H1 (cell line): ENCODE data around the gene AAMP. TPM values are rescaled to one million over a fixed set of nuclear protein-coding genes. Genes with fewer than 3 reads are reported as not detected.

Experiments
- CTCF ChIA-PET: fragments of 300-600 bp; sonication (Branson Sonifier 250); formaldehyde crosslinking; loops from one replicate; lab custom pipeline; 2021; ENCODE audit not compliant: partially characterized antibody; lab: Charles Lee
- POLR2A ChIA-PET: fragments of 300-600 bp; sonication (Branson Sonifier 250); formaldehyde crosslinking; loops from one replicate; lab custom pipeline; 2021; ENCODE audit warnings: inconsistent platforms; ENCODE audit not compliant: partially characterized antibody; lab: Charles Lee
- DNase-seq, 2 experiments: peaks; one replicate each; pipeline versions ENCODE4 v3.0.0 to v3.0.0-alpha.2; 2010 to 2022; ENCODE audit warnings: low spot score in 2 of 2, low read depth in 1 of 2, mixed read lengths in 1 of 2
- FAIRE-seq: peaks from 2 replicates; lab custom pipeline; 2011; peaks lifted over from hg19 to GRCh38; lab: Jason Lieb, UNC
- H2AFZ ChIP-seq: 2 replicates; pipeline ENCODE4 v1.8.1; 2012; ENCODE audit warnings: low read length, inconsistent platforms
- H2AK5ac ChIP-seq: 2 replicates; pipeline ENCODE4 v1.6.1; 2013; ENCODE audit warnings: low read depth, low read length
- H2BK120ac ChIP-seq: replicated peaks from 2 replicates; pipeline ENCODE3; 2013; ENCODE audit warnings: low read depth, low read length, inconsistent platforms
- H2BK12ac ChIP-seq: 2 replicates; pipeline ENCODE4 v1.6.1; 2013; ENCODE audit warnings: low read depth, low read length
- H2BK15ac ChIP-seq: 2 replicates; pipeline ENCODE4 v1.6.1; 2013; ENCODE audit warnings: low read length
- H2BK20ac ChIP-seq: 2 replicates; pipeline ENCODE4 v1.6.1; 2013; ENCODE audit warnings: low read length
- H2BK5ac ChIP-seq: 2 replicates; pipeline ENCODE4 v1.6.1; 2013; ENCODE audit warnings: low read depth, low read length
- H3K14ac ChIP-seq: 2 replicates; pipeline ENCODE4 v1.6.1; 2013; ENCODE audit warnings: inconsistent platforms; ENCODE audit not compliant: insufficient read length
- H3K18ac ChIP-seq: 2 replicates; pipeline ENCODE4 v1.6.1; 2013; ENCODE audit warnings: low read length; ENCODE audit errors: extremely low read depth
- H3K23ac ChIP-seq: 2 replicates; pipeline ENCODE4 v1.6.1; 2013; ENCODE audit warnings: inconsistent platforms; ENCODE audit not compliant: insufficient read length
- H3K23me2 ChIP-seq: 2 replicates; pipeline ENCODE4 v1.6.1; 2013; ENCODE audit warnings: low read depth, low read length
- H3K27ac ChIP-seq: 2 replicates; pipeline ENCODE4 v1.6.1; 2011; ENCODE audit warnings: low read depth, low read length, inconsistent platforms
- H3K27me3 ChIP-seq, 4 experiments: replicated peaks in 1 of 4; 1 replicate in 1 of 4; 2 replicates in 3 of 4; pipeline versions ENCODE4 v1.6.1 to v1.8.1; 2011 to 2013; ENCODE audit warnings: low read length in 3 of 4, mild to moderate bottlenecking in 3 of 4, inconsistent platforms in 2 of 4, mixed read lengths in 2 of 4, moderate library complexity in 1 of 4; ENCODE audit not compliant: control insufficient read depth in 3 of 4, insufficient read depth in 3 of 4; ENCODE audit errors: extremely low read depth in 1 of 4
- H3K36me3 ChIP-seq, 4 experiments: 2 replicates each; pipeline versions ENCODE4 v1.6.1 to v1.8.1; 2011 to 2013; ENCODE audit warnings: mild to moderate bottlenecking in 4 of 4, low read length in 3 of 4, moderate library complexity in 2 of 4, control low read depth in 1 of 4, inconsistent platforms in 1 of 4; ENCODE audit not compliant: insufficient read depth in 4 of 4, control insufficient read depth in 2 of 4
- H3K4ac ChIP-seq: replicated peaks from 2 replicates; pipeline ENCODE3; 2013; ENCODE audit warnings: low read length, low read depth, mixed read lengths, inconsistent platforms; ENCODE audit not compliant: insufficient read length
- H3K4me1 ChIP-seq, 4 experiments: replicated peaks in 1 of 4; 1 replicate in 1 of 4; 2 replicates in 3 of 4; pipeline versions ENCODE4 v1.6.1 to v1.8.1; 2011 to 2013; ENCODE audit warnings: low read length in 3 of 4, inconsistent platforms in 2 of 4, mixed read lengths in 1 of 4; ENCODE audit not compliant: insufficient read depth in 4 of 4, control insufficient read depth in 3 of 4
- H3K4me2 ChIP-seq, 2 experiments: 2 replicates each; pipeline versions ENCODE4 v1.6.1 to v1.8.1; 2011 to 2013; ENCODE audit warnings: low read depth in 2 of 2, low read length in 2 of 2, control low read depth in 1 of 2, inconsistent platforms in 1 of 2, mild to moderate bottlenecking in 1 of 2; ENCODE audit not compliant: insufficient read depth in 1 of 2
- H3K4me3 ChIP-seq, 4 experiments: fragments of 200-600, 300-600 bp in 1 of 4; sonication (generic), shearing (Covaris generic), sonication (Bioruptor Twin) in 1 of 4; 2 replicates each; pipeline versions ENCODE4 v1.5.1 to v1.8.1; 2011 to 2016; ENCODE audit warnings: low read length in 4 of 4, low read depth in 3 of 4, control low read depth in 2 of 4, inconsistent platforms in 2 of 4, mild to moderate bottlenecking in 2 of 4, mixed read lengths in 1 of 4, moderate library complexity in 1 of 4; ENCODE audit not compliant: insufficient read depth in 2 of 4; ENCODE audit errors: extremely low read depth in 1 of 4
- H3K56ac ChIP-seq: replicated peaks from 2 replicates; pipeline ENCODE3; 2013; ENCODE audit warnings: low read depth, mild to moderate bottlenecking, mixed read lengths, low read length, inconsistent platforms; ENCODE audit not compliant: insufficient read length
- H3K79me1 ChIP-seq: 2 replicates; pipeline ENCODE4 v1.6.1; 2013; ENCODE audit warnings: low read depth, low read length, control low read depth
- H3K79me2 ChIP-seq, 2 experiments: 2 replicates each; pipeline versions ENCODE4 v1.6.1 to v1.8.1; 2012 to 2013; ENCODE audit warnings: low read length in 2 of 2, mild to moderate bottlenecking in 2 of 2, inconsistent platforms in 1 of 2; ENCODE audit not compliant: insufficient read depth in 2 of 2, control insufficient read depth in 1 of 2
- H3K9ac ChIP-seq, 4 experiments: replicated peaks in 1 of 4; 1 replicate in 1 of 4; 2 replicates in 3 of 4; pipeline versions ENCODE4 v1.6.1 to v1.8.1; 2011 to 2013; ENCODE audit warnings: low read depth in 3 of 4, low read length in 3 of 4, control low read depth in 2 of 4, mild to moderate bottlenecking in 2 of 4, moderate library complexity in 2 of 4, inconsistent platforms in 1 of 4; ENCODE audit errors: extremely low read depth in 1 of 4
- H3K9me3 ChIP-seq, 2 experiments: 2 replicates each; pipeline versions ENCODE4 v1.6.1 to v1.8.1; 2012 to 2013; ENCODE audit warnings: mild to moderate bottlenecking in 2 of 2, moderate library complexity in 2 of 2, control low read depth in 1 of 2, inconsistent platforms in 1 of 2, low read depth in 1 of 2, low read length in 1 of 2, mixed read lengths in 1 of 2; ENCODE audit not compliant: insufficient read depth in 2 of 2
- H4K20me1 ChIP-seq, 2 experiments: replicated peaks in 1 of 2; 2 replicates each; pipeline versions ENCODE3 to v1.8.1; 2011 to 2013; ENCODE audit warnings: inconsistent platforms in 2 of 2, low read length in 2 of 2, mild to moderate bottlenecking in 1 of 2; ENCODE audit not compliant: insufficient read depth in 2 of 2, control insufficient read depth in 1 of 2
- H4K5ac ChIP-seq: 2 replicates; pipeline ENCODE4 v1.6.1; 2013; ENCODE audit warnings: low read length, low read depth, mixed read lengths, inconsistent platforms; ENCODE audit not compliant: insufficient read length
- H4K8ac ChIP-seq: 2 replicates; pipeline ENCODE4 v1.8.0; 2013; ENCODE audit warnings: mild to moderate bottlenecking, moderate library complexity, low read length, inconsistent platforms; ENCODE audit not compliant: insufficient read depth; ENCODE audit errors: extremely low read depth
- H4K91ac ChIP-seq: replicated peaks from 2 replicates; pipeline ENCODE3; 2013; ENCODE audit warnings: low read length, mixed read lengths, inconsistent platforms; ENCODE audit not compliant: insufficient read length
- BACH1 ChIP-seq: IDR thresholded peaks from 2 replicates; pipeline ENCODE4 v1.6.1; 2012; ENCODE audit warnings: low read length, improper control_type of control experiment
- CBX8 ChIP-seq: fragments of 300-800, 300-1000 bp; sonication (generic); IDR thresholded peaks from 2 replicates; pipeline ENCODE4 v1.7.1; 2016; ENCODE audit warnings: low read depth, low read length, borderline replicate concordance
- HDAC6 ChIP-seq: IDR thresholded peaks from one replicate; pipeline ENCODE4 v1.7.1; 2012; ENCODE audit warnings: low read depth, mild to moderate bottlenecking, inconsistent platforms, low read length, moderate library complexity
- JUN ChIP-seq: IDR thresholded peaks from 2 replicates; pipeline ENCODE4 v1.6.1; 2011; ENCODE audit warnings: low read depth, mild to moderate bottlenecking, improper control_type of control experiment, low read length
- JUND ChIP-seq: IDR thresholded peaks from 2 replicates; pipeline ENCODE4 v1.6.1; 2011; ENCODE audit warnings: mild to moderate bottlenecking, improper control_type of control experiment, low read length
- KDM4A ChIP-seq: IDR thresholded peaks from one replicate; pipeline ENCODE4 v1.7.1; 2012; ENCODE audit warnings: low read depth, mild to moderate bottlenecking, moderate library complexity, low read length, inconsistent platforms; ENCODE audit not compliant: severe bottlenecking
- NRF1 ChIP-seq: IDR thresholded peaks from 2 replicates; pipeline ENCODE4 v1.6.1; 2011; ENCODE audit warnings: mild to moderate bottlenecking, low read depth, low read length, improper control_type of control experiment
- PHF8 ChIP-seq: fragments of 200-600 bp; sonication (generic); conservative IDR thresholded peaks from 2 replicates; pipeline ENCODE4 v1.7.1; 2012; ENCODE audit warnings: low read depth, mild to moderate bottlenecking, inconsistent platforms, low read length, moderate library complexity
- POLR2AphosphoS5 ChIP-seq: IDR thresholded peaks from 2 replicates; pipeline ENCODE4 v1.6.1; 2011; ENCODE audit warnings: low read depth, low read length
- RBBP5 ChIP-seq: IDR thresholded peaks from 2 replicates; pipeline ENCODE4 v1.7.1; 2012; ENCODE audit warnings: low read depth, mild to moderate bottlenecking, inconsistent platforms, low read length, moderate library complexity, borderline replicate concordance
- SIN3A ChIP-seq, 2 experiments: IDR thresholded peaks in 1 of 2; conservative IDR thresholded peaks in 1 of 2; 2 replicates each; pipeline ENCODE4 v1.6.1; 2011 to 2012; ENCODE audit warnings: low read length in 2 of 2, improper control_type of control experiment in 1 of 2, low read depth in 1 of 2, mild to moderate bottlenecking in 1 of 2
- SIRT6 ChIP-seq: IDR thresholded peaks from one replicate; pipeline ENCODE4 v1.7.1; 2012; ENCODE audit warnings: low read length, inconsistent platforms
- SP1 ChIP-seq: IDR thresholded peaks from 2 replicates; pipeline ENCODE4 v1.6.1; 2011; ENCODE audit warnings: low read depth, low read length
- TAF7 ChIP-seq: optimal IDR thresholded peaks from 2 replicates; pipeline ENCODE3; 2011; ENCODE audit warnings: low read depth, mild to moderate bottlenecking, inconsistent platforms, low read length, moderate library complexity, borderline replicate concordance
- YY1 ChIP-seq: IDR thresholded peaks from 2 replicates; pipeline ENCODE4 v1.6.1; 2011; ENCODE audit warnings: low read depth, mild to moderate bottlenecking, low read length
- WGBS, 2 experiments: shearing (Covaris generic) in 1 of 2; methylation state at CpG; one replicate each; pipeline versions ENCODE4 v1.1.6 to v1.1.7; 2013 to 2015; ENCODE audit warnings: low lambda C conversion rate in 2 of 2, mixed read lengths in 2 of 2, inconsistent platforms in 1 of 2, low coverage in 1 of 2, missing lambda C conversion rate in 1 of 2; ENCODE audit not compliant: insufficient replicate concordance in 2 of 2, insufficient coverage in 1 of 2, insufficient read length in 1 of 2; ENCODE audit errors: extremely low coverage in 1 of 2, missing lambda C conversion rate in 1 of 2; 5-methylcytosine and 5-hydroxymethylcytosine counted together
- polyA plus RNA-seq, 7 experiments: library from polyadenylated mRNA; depleted of rRNA in 3 of 7; stranded (reverse) in 5 of 7; unstranded in 2 of 7; fragments of >200 nt in 5 of 7; fragments of 200-250 nt in 2 of 7; gene quantifications; 1 replicate in 5 of 7; 2 replicates in 1 of 7; 4 replicates in 1 of 7; pipeline versions ENCODE4 v1.2.1 to v1.2.3, GENCODE V29; 2011 to 2013; ENCODE audit warnings: missing spikeins in 2 of 7, mixed read lengths in 2 of 7
- total RNA-seq: library from RNA; stranded (reverse); fragmentation: NEBNext Ultra II Directional; extraction: Animal tissue kit (Norgen Biotek cat#: 25700); gene quantifications from 2 replicates; pipeline ENCODE4 v1.2.1, GENCODE V29; 2021

The AAMP gene
- total and polyA plus RNA-seq, 2 of the 8 experiments (the other 6 are each of a cell fraction or from before 2014, with no cell fraction given), result 119 to 125 TPM

DNA sequence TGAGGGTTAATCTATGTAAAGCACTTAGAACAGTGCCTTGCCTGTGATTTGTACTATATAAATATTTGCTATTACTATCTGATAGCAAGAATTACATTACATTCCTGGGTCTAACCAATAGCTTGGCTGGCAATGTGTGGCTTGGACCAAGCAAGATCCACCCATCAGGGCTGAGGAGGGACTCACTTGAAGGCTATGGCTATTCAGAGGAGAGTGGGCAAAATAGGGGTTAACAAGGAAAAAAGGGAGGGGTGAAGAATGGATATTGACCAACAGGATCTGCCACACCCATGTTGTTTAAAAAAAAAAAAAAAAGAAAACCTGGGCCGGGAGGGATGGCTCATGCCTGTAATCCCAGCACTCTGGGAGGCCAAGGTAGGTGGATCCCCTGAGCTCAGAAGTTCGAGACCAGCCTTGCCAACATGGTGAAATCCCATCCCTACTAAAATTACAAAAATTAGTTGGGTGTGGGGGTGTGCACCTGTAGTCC, 42.4 kb upstream of the AAMP start:
- H3K4me1 ChIP-seq, result no peaks in the 10 kb centered on the region
- H3K79me2 ChIP-seq, result no peaks in the 10 kb centered on the region
- no peak overlapping the region for H3K14ac ChIP-seq
- H4K91ac ChIP-seq, result no peak overlapping the region
- no peak overlapping the region for H3K18ac ChIP-seq
- no peak overlapping the region for H3K56ac ChIP-seq
- no peak overlapping the region for H4K8ac ChIP-seq
- no peak overlapping the region for H3K27ac ChIP-seq
- no peaks in the 10 kb centered on the region for H3K36me3 ChIP-seq
- no peaks in the 10 kb centered on the region for H3K27me3 ChIP-seq
- H3K4me3 ChIP-seq, result no peak overlapping the region
- no peak overlapping the region for H2BK5ac ChIP-seq
- H3K4ac ChIP-seq, result no peak overlapping the region
- TF ChIP-seq HDAC6, result no peak
- TF ChIP-seq YY1, result no peak
- no peak for TF ChIP-seq POLR2AphosphoS5
- no peak for TF ChIP-seq CBX8
- TF ChIP-seq JUN, result no peak
- no peak for TF ChIP-seq BACH1
- TF ChIP-seq SIN3A (conservative IDR thresholded peaks at IDR 0.05 in 1 of 2, IDR thresholded peaks at IDR 0.05 in 1 of 2; ENCODE audit: low read depth in 1 of 2, low read length in 2 of 2), result no peak
- TF ChIP-seq JUND, result no peak
- TF ChIP-seq TAF7, result no peak
- no peak for TF ChIP-seq RBBP5
- TF ChIP-seq SIRT6, result no peak
- TF ChIP-seq NRF1, result no peak
- no peak for TF ChIP-seq SP1
- no peak for TF ChIP-seq KDM4A
- TF ChIP-seq PHF8, result no peak
- CTCF ChIA-PET, result interaction anchor here (0.7 to 1.8 kb wide), 4 partner anchors 10 to 632 kb away, joined by 3 to 10 read pairs (median 4); no protein-coding TSS in a partner anchor
- no peaks in the 10 kb centered on the region for H3K23me2 ChIP-seq
- FAIRE-seq, result no peak
- H4K5ac ChIP-seq, result no peak overlapping the region
- no peak for DNase-seq
- H3K9me3 ChIP-seq, result no peaks in the 10 kb centered on the region
- no peak overlapping the region for H2AK5ac ChIP-seq
- H2BK12ac ChIP-seq, result no peak overlapping the region
- H2AFZ ChIP-seq, result no peak overlapping the region
- H2BK15ac ChIP-seq, result no peak overlapping the region
- POLR2A ChIA-PET, result no interaction called here
- no peaks in the 10 kb centered on the region for H4K20me1 ChIP-seq
- H3K4me2 ChIP-seq, result no peak overlapping the region
- H2BK20ac ChIP-seq, result no peak overlapping the region
- H3K23ac ChIP-seq, result no peak overlapping the region
- H3K79me1 ChIP-seq, result no peaks in the 10 kb centered on the region
- no peak overlapping the region for H3K9ac ChIP-seq
- H2BK120ac ChIP-seq, result no peak overlapping the region
- WGBS, 2 experiments, result 82% methylated on average over 2 of the region's 2 CpGs; no CpG with 5 or more reads in 1 of the 2 experiments
